ENCODE data around the gene CCNG2.

CCNG2 gene

GRCh38 chr4:77201343-77201742 lies 44.3 kb downstream of the CCNG2 start:
- Histone ChIP-seq H3K9ac (ENCODE audit: low read length) (no peak overlapping the region), H2AFZ (ENCODE audit: low read length) (no peak overlapping the region), H3K4me2 (ENCODE audit: low read depth, low read length) (no peak overlapping the region), H3K36me3 (replicated peaks; ENCODE audit: insufficient read depth, low read length) (no peaks in the 10 kb centered on the region), H3K79me2 (ENCODE audit: low read length) (no peaks in the 10 kb centered on the region), H3K9me2 (replicated peaks; ENCODE audit: insufficient read depth, low read length) (no peaks in the 10 kb centered on the region), H3K4me1 (ENCODE audit: low read length) (peaks cover 14% of the 10 kb centered on the region), H4K20me1 (ENCODE audit: insufficient read depth, low read length) (no peaks in the 10 kb centered on the region), H3K9me3 (replicated peaks; ENCODE audit: insufficient read depth, low read length) (no peaks in the 10 kb centered on the region), H3K4me3 (ENCODE audit: low read length) (no peak overlapping the region), H3K27me3 (replicated peaks; ENCODE audit: insufficient read depth, low read length) (no peaks in the 10 kb centered on the region), H3F3A (ENCODE audit: insufficient read depth, low read length) (peaks cover 5% of the 10 kb centered on the region; the same call in 1 of the 2 replicates), H3K27ac (ENCODE audit: low read length) (no peak overlapping the region)
- no peak for TF ChIP-seq EZH2 (optimal IDR thresholded peaks at IDR 0.05; ENCODE audit: low read depth, low read length)
- no peak for TF ChIP-seq CTCF (IDR thresholded peaks at IDR 0.05; ENCODE audit: low read length)
- no peak for TF ChIP-seq EZH2phosphoT487 (IDR thresholded peaks at IDR 0.05; ENCODE audit: low read length)
- no peak for DNase-seq

- TF ChIP-seq CTCF (IDR thresholded peaks at IDR 0.05; ENCODE audit: low read length) = no peak
- TF ChIP-seq EZH2 (optimal IDR thresholded peaks at IDR 0.05; ENCODE audit: low read depth, low read length) = no peak
- no peak for TF ChIP-seq EZH2phosphoT487 (IDR thresholded peaks at IDR 0.05; ENCODE audit: low read length)
- H3K4me2 ChIP-seq (ENCODE audit: low read depth, low read length) = no peak overlapping the region
- DNase-seq = no peak
Observed at GRCh38 chr4:77201857-77202256, 44.9 kb downstream of the CCNG2 start.

GRCh38 chr4:77202491-77202890 lies 45.5 kb downstream of the CCNG2 start:
- no peak overlapping the region for H3K4me3 ChIP-seq (ENCODE audit: low read length)
- no peak overlapping the region for H3K4me2 ChIP-seq (ENCODE audit: low read depth, low read length)
- H3K36me3 ChIP-seq (replicated peaks; ENCODE audit: insufficient read depth, low read length) = no peaks in the 10 kb centered on the region
- H4K20me1 ChIP-seq (ENCODE audit: insufficient read depth, low read length) = no peaks in the 10 kb centered on the region
- TF ChIP-seq CTCF (IDR thresholded peaks at IDR 0.05; ENCODE audit: low read length) (no peak), EZH2phosphoT487 (IDR thresholded peaks at IDR 0.05; ENCODE audit: low read length) (no peak), EZH2 (optimal IDR thresholded peaks at IDR 0.05; ENCODE audit: low read depth, low read length) (no peak)
- no peaks in the 10 kb centered on the region for H3K9me2 ChIP-seq (replicated peaks; ENCODE audit: insufficient read depth, low read length)
- peaks cover 2% of the 10 kb centered on the region for H3K4me1 ChIP-seq (ENCODE audit: low read length)
- H3K9ac ChIP-seq (ENCODE audit: low read length) = no peak overlapping the region
- no peaks in the 10 kb centered on the region for H3K27me3 ChIP-seq (replicated peaks; ENCODE audit: insufficient read depth, low read length)
- no peaks in the 10 kb centered on the region for H3F3A ChIP-seq (ENCODE audit: insufficient read depth, low read length)
- no peak for DNase-seq
- no peaks in the 10 kb centered on the region for H3K9me3 ChIP-seq (replicated peaks; ENCODE audit: insufficient read depth, low read length)
- no peak overlapping the region for H3K27ac ChIP-seq (ENCODE audit: low read length)
- H2AFZ ChIP-seq (ENCODE audit: low read length) = no peak overlapping the region
- H3K79me2 ChIP-seq (ENCODE audit: low read length) = no peaks in the 10 kb centered on the region

More at GRCh38 chr4:77201857-77202256, 44.9 kb downstream of the CCNG2 start:
- no peaks in the 10 kb centered on the region for H3K9me2 ChIP-seq (replicated peaks; ENCODE audit: insufficient read depth, low read length)
- no peak overlapping the region for H3K4me3 ChIP-seq (ENCODE audit: low read length)
- no peaks in the 10 kb centered on the region for H3K79me2 ChIP-seq (ENCODE audit: low read length)
- H2AFZ ChIP-seq (ENCODE audit: low read length) = no peak overlapping the region
- no peaks in the 10 kb centered on the region for H3F3A ChIP-seq (ENCODE audit: insufficient read depth, low read length)
- no peaks in the 10 kb centered on the region for H4K20me1 ChIP-seq (ENCODE audit: insufficient read depth, low read length)
- no peaks in the 10 kb centered on the region for H3K27me3 ChIP-seq (replicated peaks; ENCODE audit: insufficient read depth, low read length)
- no peak overlapping the region for H3K9ac ChIP-seq (ENCODE audit: low read length)
- H3K36me3 ChIP-seq (replicated peaks; ENCODE audit: insufficient read depth, low read length) = no peaks in the 10 kb centered on the region
- no peak overlapping the region for H3K27ac ChIP-seq (ENCODE audit: low read length)
- no peaks in the 10 kb centered on the region for H3K9me3 ChIP-seq (replicated peaks; ENCODE audit: insufficient read depth, low read length)
- peaks cover 8% of the 10 kb centered on the region for H3K4me1 ChIP-seq (ENCODE audit: low read length)
